ENCODE data around the gene SMPD3.

DNA sequence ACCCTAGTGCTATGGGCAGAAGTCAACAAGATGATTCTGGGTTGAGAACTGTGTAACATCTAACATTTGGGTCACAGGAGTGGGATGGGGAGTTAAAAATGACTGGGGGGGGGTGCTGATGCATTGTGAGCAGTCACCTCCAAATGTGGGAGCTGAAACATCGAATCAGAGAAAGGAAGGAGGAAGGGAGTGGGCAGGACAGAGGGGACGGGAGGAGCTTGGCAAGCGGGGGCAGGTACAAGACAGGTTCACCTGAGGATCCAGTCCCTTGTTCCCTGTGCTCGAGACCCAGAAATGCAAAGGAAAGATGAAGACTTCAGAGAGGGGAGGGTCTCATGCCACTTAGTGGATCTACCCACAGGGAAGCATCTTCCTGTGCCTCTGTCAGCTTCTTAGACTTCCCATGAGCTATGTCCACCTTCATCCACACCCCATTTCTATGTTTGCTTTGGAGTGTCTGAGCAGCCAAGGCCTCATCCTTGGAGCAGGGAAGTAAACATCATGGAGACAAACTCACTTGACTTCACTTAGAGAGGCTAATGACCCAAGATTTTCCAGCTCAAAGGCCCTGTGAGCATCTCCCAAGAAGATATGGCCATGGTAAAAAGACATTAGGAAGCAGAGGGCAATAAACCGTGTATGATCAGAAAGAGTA is 20.5 kb downstream of the SMPD3 start:
- TF ChIP-seq CTCF (IDR thresholded peaks at IDR 0.05) (no peak), ZFX (IDR thresholded peaks at IDR 0.05; ENCODE audit: borderline replicate concordance) (no peak)

All from 22Rv1 (cell line).